HTR-8/SVneo (cell line): ENCODE results near the gene KSR1.
A peak's percentile ranks its signal among the peaks of the same experiment; 100 is the strongest.
"Not testable (repeated sequence)": the region's sequence is repeated elsewhere in the genome, so short reads cannot be mapped to it uniquely, and the experiment has no call there.

Experiments
- DNase-seq: peaks from one replicate; pipeline ENCODE4 v3.0.0; 2011; ENCODE audit warnings: low spot score, mixed read lengths; ENCODE audit not compliant: insufficient read length
- FAIRE-seq: peaks from 2 replicates; lab custom pipeline; 2011; peaks lifted over from hg19 to GRCh38; lab: Jason Lieb, UNC

The KSR1 gene

GRCh38 chr17:27425991-27426390, 30.3 kb upstream of the KSR1 start:
- FAIRE-seq (no peak), DNase-seq (no peak)

GRCh38 chr17:27426471-27426870, 29.8 kb upstream of the KSR1 start:
- FAIRE-seq: not testable (repeated sequence)

GRCh38 chr17:27427166-27427862, 28.9 kb upstream of the KSR1 start:
- not testable (repeated sequence) for DNase-seq, FAIRE-seq

More at GRCh38 chr17:27426471-27426870, 29.8 kb upstream of the KSR1 start:
- DNase-seq: not testable (repeated sequence)

GRCh38 chr17:27428781-27429505, 27.3 kb upstream of the KSR1 start:
- no peak for DNase-seq
- FAIRE-seq: no peak

GRCh38 chr17:27429666-27430382, 26.4 kb upstream of the KSR1 start:
- DNase-seq: no peak
- no peak for FAIRE-seq

- no peak for DNase-seq
- FAIRE-seq: no peak
Observed at GRCh38 chr17:27430383-27430840, 25.8 kb upstream of the KSR1 start.

GRCh38 chr17:27430882-27431491, 25.3 kb upstream of the KSR1 start:
- FAIRE-seq: peak; percentile 90
- DNase-seq: peak; percentile 73

GRCh38 chr17:27433521-27433920, 22.7 kb upstream of the KSR1 start:
- DNase-seq: no peak
- no peak for FAIRE-seq

GRCh38 chr17:27435431-27436070, 20.7 kb upstream of the KSR1 start:
- not testable (repeated sequence) for FAIRE-seq, DNase-seq

- DNase-seq (no peak), FAIRE-seq (no peak)
Observed at GRCh38 chr17:27438348-27438998, 17.8 kb upstream of the KSR1 start.

GRCh38 chr17:27439342-27439741, 16.9 kb upstream of the KSR1 start:
- no peak for DNase-seq
- FAIRE-seq: no peak

- no peak for FAIRE-seq
- no peak for DNase-seq
Observed at GRCh38 chr17:27442702-27443101, 13.5 kb upstream of the KSR1 start.

- DNase-seq (no peak), FAIRE-seq (no peak)
Observed at GRCh38 chr17:27443491-27443890, 12.8 kb upstream of the KSR1 start.

- DNase-seq (no peak), FAIRE-seq (no peak)
Observed at GRCh38 chr17:27445971-27446370, 10.3 kb upstream of the KSR1 start.

GRCh38 chr17:27446569-27447301, 9.5 kb upstream of the KSR1 start:
- DNase-seq (peak; percentile 67), FAIRE-seq (peak; percentile 64)

- not testable (repeated sequence) for DNase-seq, FAIRE-seq
Observed at GRCh38 chr17:27448534-27448933, 7.7 kb upstream of the KSR1 start.

- FAIRE-seq (no peak), DNase-seq (no peak)
Observed at GRCh38 chr17:27449541-27449940, 6.7 kb upstream of the KSR1 start.

- DNase-seq (no peak), FAIRE-seq (no peak)
Observed at GRCh38 chr17:27449988-27450387, 6.3 kb upstream of the KSR1 start.

GRCh38 chr17:27450416-27450815, 5.8 kb upstream of the KSR1 start:
- DNase-seq (no peak), FAIRE-seq (no peak)
